ENCODE measurements around the gene BRCA2.

DNA sequence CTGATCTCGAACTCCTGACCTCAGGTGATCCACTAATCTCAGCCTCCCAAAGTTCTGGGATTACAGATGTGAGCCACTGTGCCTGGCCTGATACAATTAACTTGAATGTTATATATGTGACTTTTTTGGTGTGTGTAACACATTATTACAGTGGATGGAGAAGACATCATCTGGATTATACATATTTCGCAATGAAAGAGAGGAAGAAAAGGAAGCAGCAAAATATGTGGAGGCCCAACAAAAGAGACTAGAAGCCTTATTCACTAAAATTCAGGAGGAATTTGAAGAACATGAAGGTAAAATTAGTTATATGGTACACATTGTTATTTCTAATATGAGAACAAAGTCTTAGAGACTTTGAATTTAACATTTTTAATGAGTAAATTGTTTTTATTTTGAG lies 55.5 kb downstream of the BRCA2 start:
- TF ChIP-seq, protein P1, sequence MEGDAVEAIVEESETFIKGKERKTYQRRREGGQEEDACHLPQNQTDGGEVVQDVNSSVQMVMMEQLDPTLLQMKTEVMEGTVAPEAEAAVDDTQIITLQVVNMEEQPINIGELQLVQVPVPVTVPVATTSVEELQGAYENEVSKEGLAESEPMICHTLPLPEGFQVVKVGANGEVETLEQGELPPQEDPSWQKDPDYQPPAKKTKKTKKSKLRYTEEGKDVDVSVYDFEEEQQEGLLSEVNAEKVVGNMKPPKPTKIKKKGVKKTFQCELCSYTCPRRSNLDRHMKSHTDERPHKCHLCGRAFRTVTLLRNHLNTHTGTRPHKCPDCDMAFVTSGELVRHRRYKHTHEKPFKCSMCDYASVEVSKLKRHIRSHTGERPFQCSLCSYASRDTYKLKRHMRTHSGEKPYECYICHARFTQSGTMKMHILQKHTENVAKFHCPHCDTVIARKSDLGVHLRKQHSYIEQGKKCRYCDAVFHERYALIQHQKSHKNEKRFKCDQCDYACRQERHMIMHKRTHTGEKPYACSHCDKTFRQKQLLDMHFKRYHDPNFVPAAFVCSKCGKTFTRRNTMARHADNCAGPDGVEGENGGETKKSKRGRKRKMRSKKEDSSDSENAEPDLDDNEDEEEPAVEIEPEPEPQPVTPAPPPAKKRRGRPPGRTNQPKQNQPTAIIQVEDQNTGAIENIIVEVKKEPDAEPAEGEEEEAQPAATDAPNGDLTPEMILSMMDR (IDR thresholded peaks at IDR 0.05), result no peak
- no peak for TF ChIP-seq POLR2A (IDR thresholded peaks at IDR 0.05)
